Loucy (cell line): ENCODE measurements around the gene UBXN1.

Source experiments
- CTCF ChIP-seq: fragments of 200-600 bp; sonication (generic); conservative IDR thresholded peaks from 2 replicates; pipeline ENCODE4 v1.5.1; 2014; ENCODE audit warnings: mild to moderate bottlenecking, antibody characterized with exemption, low read length
- EZH2phosphoT487 ChIP-seq: fragments of 200-600 bp; IDR thresholded peaks from 2 replicates; pipeline ENCODE4 v1.6.1; 2018; ENCODE audit warnings: antibody characterized with exemption, mild to moderate bottlenecking, moderate library complexity, borderline replicate concordance

- no peak for TF ChIP-seq CTCF
- TF ChIP-seq EZH2phosphoT487 = no peak
Measured at GRCh38 chr11:62666259-62666926, 12.5 kb downstream of the UBXN1 start.
